Putamen (tissue), 1 donor: ENCODE data around the gene HACE1.

Source experiments
- DNase-seq: peaks from one replicate; pipeline ENCODE4 v3.0.0-alpha.2; 2016; ENCODE audit warnings: low spot score

The HACE1 gene

DNA sequence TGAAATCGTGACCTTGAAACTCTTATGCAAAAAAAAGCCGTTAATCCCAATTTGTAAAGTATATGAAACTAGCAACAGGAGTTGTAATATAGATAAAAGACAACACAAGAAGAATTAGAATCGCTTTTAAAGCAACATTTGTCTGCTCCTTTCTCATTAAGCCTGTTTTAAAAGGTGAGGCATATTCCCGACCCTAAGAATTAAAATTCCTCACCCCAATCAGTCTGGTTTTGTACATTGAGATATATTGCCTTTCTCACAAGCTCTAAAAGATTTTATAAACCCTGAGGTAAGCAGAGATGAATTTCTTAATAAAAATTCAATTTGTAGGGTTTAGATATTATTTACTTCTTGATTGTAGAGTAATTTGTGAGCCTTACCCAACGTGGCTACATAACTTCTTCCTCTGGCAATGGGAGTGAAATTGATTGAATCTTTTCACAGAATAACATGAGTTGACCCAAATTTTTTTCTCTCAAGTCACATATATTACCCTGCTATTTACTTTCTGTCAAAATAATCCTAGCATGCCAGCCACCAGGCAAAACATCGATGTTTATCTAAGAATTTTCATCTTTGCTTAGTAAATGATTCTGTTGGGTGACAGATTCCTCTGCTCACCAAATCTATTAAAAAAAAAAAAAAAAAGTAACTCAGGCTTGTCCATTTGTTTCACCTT, 173.7 kb downstream of the HACE1 start:
- DNase-seq = no peak

DNA sequence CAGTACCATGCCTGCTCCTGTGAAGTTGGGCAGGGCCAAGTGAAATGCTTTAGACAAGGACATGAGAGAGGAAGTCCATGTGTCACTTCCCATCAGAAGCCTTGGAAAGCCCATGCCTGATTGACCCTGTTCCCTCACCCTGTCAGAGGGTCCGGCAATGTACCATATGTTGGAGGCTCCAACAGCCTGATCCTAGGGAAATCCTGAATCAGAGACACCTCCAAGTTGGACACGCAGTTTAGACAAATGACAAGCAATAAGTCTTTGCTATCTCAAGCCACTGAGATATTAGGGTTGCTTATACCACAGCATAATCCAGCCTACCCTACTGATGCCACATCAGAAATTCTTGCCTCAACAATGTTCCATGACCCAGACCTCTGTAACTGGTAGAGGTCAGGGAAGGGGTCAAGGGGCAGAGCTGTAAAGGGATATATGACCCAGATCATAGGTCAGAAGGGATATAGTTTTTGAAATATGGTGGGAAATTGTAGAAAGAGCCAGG, 174.8 kb downstream of the HACE1 start:
- no peak for DNase-seq

DNA sequence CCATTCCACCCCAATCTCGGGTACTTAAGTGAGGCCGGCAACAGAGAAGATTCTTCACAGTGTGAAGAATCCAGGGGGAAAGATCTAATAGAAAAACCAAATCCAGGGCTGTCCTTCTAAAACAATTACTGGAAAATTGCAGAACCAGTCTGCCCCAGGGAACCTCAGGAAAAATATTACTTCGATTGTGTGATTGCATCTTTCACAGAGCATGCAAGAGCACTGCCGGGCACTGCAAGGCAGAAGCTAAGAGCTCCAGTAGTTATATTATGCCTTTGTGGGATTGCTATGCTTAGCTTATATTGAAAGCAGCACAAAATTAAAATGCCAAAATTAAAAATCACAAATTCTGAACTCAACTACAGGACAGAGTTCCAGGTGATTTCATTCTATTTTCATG, 175.9 kb downstream of the HACE1 start:
- DNase-seq = no peak

DNA sequence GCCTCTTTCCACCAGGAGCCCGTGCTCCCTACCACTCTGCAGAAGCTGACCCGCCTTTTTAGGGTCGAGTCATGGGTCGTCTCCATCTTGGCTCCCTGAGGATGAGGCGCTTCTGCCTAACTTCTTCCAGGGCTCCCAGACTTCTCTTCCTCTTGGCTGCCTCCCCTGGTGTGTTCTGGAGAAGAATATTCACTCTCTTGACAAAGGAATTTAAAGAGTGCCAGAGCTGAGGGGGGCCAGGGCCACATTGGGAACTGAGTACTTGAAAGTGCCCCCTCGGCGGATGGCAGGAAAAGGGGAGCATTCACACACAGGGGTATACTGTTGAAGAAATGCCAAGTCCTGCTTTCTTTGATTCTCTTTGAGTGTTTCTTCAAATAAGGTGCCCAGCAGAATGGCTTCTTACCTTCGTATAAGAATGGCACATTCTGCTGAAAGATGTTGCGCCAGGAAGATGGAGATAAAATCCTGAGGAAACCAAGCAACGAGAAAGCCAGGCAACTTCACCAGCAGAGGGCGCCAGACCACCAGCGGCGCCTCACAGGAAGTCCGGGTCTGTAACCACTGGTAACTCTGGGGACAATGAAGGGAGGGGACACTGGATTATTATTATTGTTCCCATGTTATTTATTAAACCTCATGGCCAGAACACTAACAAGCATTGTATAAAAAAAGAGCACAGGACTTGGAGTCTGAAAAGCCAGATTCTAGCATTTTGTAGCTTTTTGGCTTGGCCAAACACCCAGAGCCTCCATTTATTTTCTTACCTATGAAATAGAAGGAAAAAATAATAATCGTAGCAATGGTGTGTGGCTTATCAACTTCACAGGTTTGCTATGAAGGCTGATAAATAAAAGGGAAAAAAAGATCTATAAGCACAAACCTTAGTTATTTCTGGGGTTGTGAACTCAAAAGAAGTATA, 176.7 kb downstream of the HACE1 start:
- DNase-seq = no peak

DNA sequence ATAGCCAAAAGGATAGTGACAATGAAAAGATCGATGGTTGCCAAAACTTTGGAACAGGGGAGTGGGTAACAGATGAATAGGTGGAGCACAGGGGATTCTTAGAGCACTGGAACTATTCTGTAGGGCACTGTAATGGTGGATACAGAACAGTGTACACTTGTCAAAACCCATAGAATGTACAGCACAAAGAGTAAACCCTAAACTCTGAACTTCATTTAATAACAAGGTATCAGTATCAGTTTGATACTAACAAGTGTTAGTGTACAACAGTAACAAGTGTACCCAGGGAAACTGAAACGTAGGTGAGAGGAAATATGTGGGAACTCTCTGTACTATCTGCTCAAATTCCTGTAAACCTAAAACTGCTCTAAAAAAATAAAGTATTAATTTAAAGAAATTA, 179.2 kb downstream of the HACE1 start:
- DNase-seq = no peak

DNA sequence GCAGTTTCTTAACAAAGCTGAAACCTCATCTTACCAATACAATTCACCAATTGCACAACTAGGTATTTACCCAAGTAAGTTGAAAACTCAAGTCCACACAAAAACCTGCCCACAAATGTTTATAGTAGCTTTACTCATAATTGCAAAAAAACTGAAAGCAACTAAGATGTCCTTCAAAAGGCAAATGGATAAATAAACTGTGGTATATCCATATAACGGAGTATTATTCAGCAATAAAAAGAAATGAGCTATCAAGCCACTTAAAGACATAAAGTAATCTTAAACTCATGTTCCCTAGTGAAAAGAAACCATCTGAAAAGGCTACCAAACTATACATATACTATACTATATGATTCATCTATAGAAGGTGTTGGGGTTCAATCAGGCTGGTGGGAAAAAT, 179.7 kb downstream of the HACE1 start:
- no peak for DNase-seq
